ENCODE data around the gene BANF1. TPM values are rescaled to one million over a fixed set of nuclear protein-coding genes. Genes with fewer than 3 reads are reported as not detected.

The BANF1 gene
- total and polyA plus RNA-seq, 10 of the 15 experiments (the other 5 are each of a cell fraction or from before 2014, with no cell fraction given): 99.0 to 574 (median 297) TPM

- H3K9me3 ChIP-seq (replicated peaks; ENCODE audit: control insufficient read depth, insufficient read depth, low read length): no peaks in the 10 kb centered on the region
- DNase-seq (ENCODE audit: low read depth, low spot score) (no peak), ATAC-seq (no peak; the same call in 2 of the 3 replicates), FAIRE-seq (no peak)
- intact Hi-C loops (cut with micrococcal nuclease; ENCODE audit: unreplicated experiment) (no loop called here), in situ Hi-C loops (cut with MboI) (no loop called here)
- H3K79me2 ChIP-seq (ENCODE audit: control insufficient read depth, insufficient read depth, low read length): no peaks in the 10 kb centered on the region
- TF ChIP-seq E2F4 (IDR thresholded peaks at IDR 0.05; ENCODE audit: low read depth, low read length) (no peak), RB1 (IDR thresholded peaks at IDR 0.05; ENCODE audit: borderline replicate concordance) (no peak), EP300 (IDR thresholded peaks at IDR 0.05; ENCODE audit: borderline replicate concordance in 1 of 2, control insufficient read depth in 1 of 2, low read depth in 2 of 2, low read length in 2 of 2) (no peak), MTA3 (IDR thresholded peaks at IDR 0.05; ENCODE audit: borderline replicate concordance, low read length) (no peak), CHD4 (IDR thresholded peaks at IDR 0.05) (no peak), HDAC6 (IDR thresholded peaks at IDR 0.05; ENCODE audit: unreplicated experiment) (no peak), POLR2AphosphoS5 (IDR thresholded peaks at IDR 0.05; ENCODE audit: low read length) (no peak), YBX1 (IDR thresholded peaks at IDR 0.05) (no peak), SMC3 (IDR thresholded peaks at IDR 0.05; ENCODE audit: borderline replicate concordance, low read length) (no peak)
- RAD21 ChIA-PET (ENCODE audit: unreplicated experiment): interaction anchor here (1.9 kb wide), 1 partner anchor 92 kb away, joined by 5 read pairs; the partner anchor contains the start of gene CCDC85B
- H3K27ac ChIP-seq (ENCODE audit: control insufficient read depth, insufficient read depth): no peak overlapping the region
- SMC1A ChIA-PET (ENCODE audit: uncharacterized antibody, unreplicated experiment): interaction anchor here (0.6 to 4.4 kb wide), 2 partner anchors 98 to 318 kb away, joined by 3 to 28 read pairs; no protein-coding TSS in a partner anchor
- peaks cover 0 to 12% of the 10 kb centered on the region in 2 experiments; a peak in 3 of 4 replicates for H3K36me3 ChIP-seq (ENCODE audit: control insufficient read depth in 2 of 2, insufficient read depth in 2 of 2, low read length in 1 of 2)
- no peaks in the 10 kb centered on the region for H3K4me1 ChIP-seq (ENCODE audit: control insufficient read depth, insufficient read depth, low read length)
- CTCF ChIA-PET: interaction anchor here (0.9 to 4.8 kb wide), 2 partner anchors 97 to 153 kb away, joined by 3 to 51 read pairs; no protein-coding TSS in a partner anchor
- H3K4me3 ChIP-seq: no peak overlapping the region
- BruUV-seq (replicated peaks): no TSS peak
- no peak overlapping the region for H3K9ac ChIP-seq (ENCODE audit: control insufficient read depth, insufficient read depth, low read length)
- no peaks in the 10 kb centered on the region for H3K27me3 ChIP-seq (replicated peaks in 1 of 2; ENCODE audit: control insufficient read depth in 2 of 2, insufficient read depth in 2 of 2, low read length in 1 of 2)
- no peak overlapping the region for H3K4me2 ChIP-seq (ENCODE audit: control insufficient read depth, insufficient read depth)
- POLR2A ChIA-PET: interaction anchor here (0.5 kb wide), 1 partner anchor 52 kb away, joined by 3 read pairs; no protein-coding TSS in a partner anchor
- no peaks in the 10 kb centered on the region for H4K20me1 ChIP-seq (ENCODE audit: control insufficient read depth, insufficient read depth)
- H2AFZ ChIP-seq (ENCODE audit: control insufficient read depth, low read depth, low read length): no peak overlapping the region
- WGBS (ENCODE audit: insufficient coverage, insufficient replicate concordance, low lambda C conversion rate, missing lambda C conversion rate): 77% methylated on average over 14 of the region's 16 CpGs
These were observed 20.1 kb upstream of the BANF1 start for GRCh38 chr11:65981972-65982823.
